Activated CD4-positive, alpha-beta T cell treated with anti-CD3 and anti-CD28 coated beads, Interleukin-2, amount 10 ng/mL, durations not matched to agents 7 days and 5 days (primary cell): ENCODE measurements around the gene DIAPH2. TPM values are rescaled to one million over a fixed set of nuclear protein-coding genes. Genes with fewer than 3 reads are reported as not detected.
"Not testable (repeated sequence)": the region's sequence is repeated elsewhere in the genome, so short reads cannot be mapped to it uniquely, and the experiment has no call there.

Source experiments
- CTCF ChIA-PET: fragments of 350-600 bp; sonication (Branson Sonifier 250); formaldehyde crosslinking; loops from one replicate; lab custom pipeline; 2021; ENCODE audit warnings: antibody characterized with exemption; lab: Charles Lee
- POLR2A ChIA-PET: fragments of 350-600 bp; sonication (Branson Sonifier 250); formaldehyde crosslinking; loops from one replicate; lab custom pipeline; 2021; ENCODE audit warnings: antibody characterized with exemption; lab: Charles Lee
- DNase-seq: peaks from one replicate; pipeline ENCODE4 v3.0.0-alpha.2; 2020
- H3K27ac Mint-ChIP-seq: one replicate; pipeline ENCODE4 v1.8.0; 2021; ENCODE audit warnings: mild to moderate bottlenecking, moderate library complexity, mixed read lengths
- H3K27me3 Mint-ChIP-seq: one replicate; pipeline ENCODE4 v1.8.0; 2021; ENCODE audit warnings: mixed read lengths
- H3K36me3 Mint-ChIP-seq: one replicate; pipeline ENCODE4 v1.8.0; 2021; ENCODE audit warnings: low read depth, mixed read lengths
- H3K4me1 Mint-ChIP-seq: one replicate; pipeline ENCODE4 v1.8.0; 2021; ENCODE audit warnings: mixed read lengths
- H3K4me3 Mint-ChIP-seq: one replicate; pipeline ENCODE4 v1.8.0; 2021; ENCODE audit warnings: mild to moderate bottlenecking, moderate library complexity, mixed read lengths
- H3K9me3 Mint-ChIP-seq: one replicate; pipeline ENCODE4 v1.8.0; 2021; ENCODE audit warnings: mixed read lengths
- total RNA-seq, 2 experiments: library from RNA; stranded (reverse); gene quantifications; one replicate each; pipeline ENCODE4 v1.2.3, GENCODE V29; 2021

The DIAPH2 gene
- total RNA-seq, 2 experiments from 2014 or later = 15.4 to 18.3 TPM

DNA sequence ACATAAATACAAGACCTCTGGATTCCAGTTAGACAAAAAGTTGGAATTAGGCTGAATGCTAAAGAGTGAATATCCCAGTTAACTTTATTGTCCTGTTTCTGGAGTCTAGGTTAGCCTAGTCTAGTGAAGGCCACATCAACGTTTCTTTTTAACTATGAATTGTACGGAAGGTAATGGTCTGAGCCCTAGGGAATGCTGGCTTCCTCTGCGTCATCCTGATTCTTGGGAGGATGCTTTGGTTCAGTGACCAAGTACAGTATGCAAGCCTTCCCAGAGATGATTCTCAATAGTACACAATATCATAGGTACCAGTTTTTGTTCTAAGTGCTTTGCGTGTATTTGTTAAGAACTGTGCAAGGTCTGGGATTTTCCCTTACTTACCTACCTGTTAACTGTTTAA is 11.8 kb downstream of the DIAPH2 start:
- Mint-ChIP-seq H3K27ac (no peak overlapping the region), H3K27me3 (no peaks in the 10 kb centered on the region), H3K4me1 (peaks cover 3% of the 10 kb centered on the region), H3K9me3 (no peaks in the 10 kb centered on the region), H3K4me3 (no peak overlapping the region), H3K36me3 (peaks cover 14% of the 10 kb centered on the region)
- ChIA-PET CTCF (interaction anchor here (0.9 to 1.2 kb wide), 2 partner anchors 11 to 12 kb away, joined by 3 to 4 read pairs; partner anchors contain the start of gene DIAPH2), POLR2A (no interaction called here)
- DNase-seq = no peak

DNA sequence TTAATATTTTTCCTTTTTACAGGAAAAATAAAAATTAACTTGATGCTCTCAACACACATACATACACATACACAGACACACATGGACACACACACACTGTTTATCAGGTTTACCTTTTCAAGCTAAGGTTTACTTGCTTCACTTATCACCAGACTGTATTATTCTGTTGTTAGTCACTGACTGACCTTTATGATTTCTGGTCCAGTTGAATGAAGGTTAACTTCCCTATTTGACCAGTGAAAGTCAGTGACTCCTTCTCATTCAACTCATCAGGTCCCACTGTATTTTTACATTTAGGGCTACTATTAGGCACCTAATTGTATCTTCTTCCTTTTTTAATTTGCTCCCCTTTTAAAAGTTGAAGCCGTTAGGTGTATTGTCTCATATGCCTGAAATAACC is 16.0 kb downstream of the DIAPH2 start:
- ChIA-PET CTCF (interaction anchor here (0.5 kb wide), 1 partner anchor 38 kb away, joined by 4 read pairs; no protein-coding TSS in a partner anchor), POLR2A (no interaction called here)
- no peak overlapping the region for H3K27ac Mint-ChIP-seq
- no peaks in the 10 kb centered on the region for H3K9me3 Mint-ChIP-seq
- no peak overlapping the region for H3K4me3 Mint-ChIP-seq
- H3K36me3 Mint-ChIP-seq = peaks cover 12% of the 10 kb centered on the region
- no peak for DNase-seq
- peaks cover 3% of the 10 kb centered on the region for H3K4me1 Mint-ChIP-seq
- H3K27me3 Mint-ChIP-seq = no peaks in the 10 kb centered on the region

DNA sequence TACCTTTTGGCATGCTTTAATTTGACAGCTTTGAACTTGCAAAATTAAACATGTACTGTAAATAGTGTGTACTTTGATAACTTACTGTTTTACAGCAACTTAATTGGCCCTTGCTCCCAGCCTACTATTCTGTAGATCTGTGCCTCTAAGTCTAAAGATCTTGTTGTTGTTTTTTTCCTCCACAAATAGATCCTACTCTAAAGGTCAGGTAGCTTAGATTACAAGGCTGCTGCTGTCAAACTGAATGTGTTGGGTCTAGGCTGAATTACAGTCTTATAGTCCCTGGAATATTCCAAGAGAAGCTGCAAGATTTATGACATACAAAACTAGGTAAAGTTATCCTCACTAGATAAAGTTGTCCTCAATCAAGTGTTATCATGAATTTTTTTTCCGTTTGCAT is 18.7 kb downstream of the DIAPH2 start:
- no peak for DNase-seq
- Mint-ChIP-seq H3K4me3 (no peak overlapping the region), H3K4me1 (peaks cover 3% of the 10 kb centered on the region), H3K36me3 (peaks cover 7% of the 10 kb centered on the region), H3K27ac (no peak overlapping the region), H3K27me3 (no peaks in the 10 kb centered on the region), H3K9me3 (peaks cover 5% of the 10 kb centered on the region)
- POLR2A ChIA-PET = no interaction called here
- CTCF ChIA-PET = no interaction called here

DNA sequence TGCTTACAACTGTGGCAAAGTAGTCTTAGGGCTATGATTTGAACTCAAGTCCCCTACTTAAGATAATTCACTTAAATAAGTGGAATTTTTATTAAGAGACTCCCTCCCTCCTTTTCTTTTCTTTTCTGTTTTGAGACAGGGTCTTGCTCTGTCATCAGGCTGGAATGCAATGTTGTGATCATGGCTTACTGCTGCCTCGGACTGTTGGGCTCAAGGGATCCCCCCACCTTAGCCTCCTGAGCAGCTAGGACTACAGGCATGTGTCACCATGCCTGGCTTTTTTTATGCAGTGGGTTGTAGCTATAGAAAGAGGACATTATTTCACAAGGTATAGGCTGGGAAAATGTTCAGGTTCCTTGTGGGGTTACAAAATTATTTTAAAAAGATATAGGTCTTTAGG is 19.2 kb downstream of the DIAPH2 start:
- H3K36me3 Mint-ChIP-seq = peaks cover 7% of the 10 kb centered on the region
- CTCF ChIA-PET = no interaction called here
- POLR2A ChIA-PET = no interaction called here
- no peak overlapping the region for H3K27ac Mint-ChIP-seq
- H3K27me3 Mint-ChIP-seq = no peaks in the 10 kb centered on the region
- DNase-seq = no peak
- peaks cover 3% of the 10 kb centered on the region for H3K4me1 Mint-ChIP-seq
- H3K9me3 Mint-ChIP-seq = peaks cover 5% of the 10 kb centered on the region
- H3K4me3 Mint-ChIP-seq = no peak overlapping the region

DNA sequence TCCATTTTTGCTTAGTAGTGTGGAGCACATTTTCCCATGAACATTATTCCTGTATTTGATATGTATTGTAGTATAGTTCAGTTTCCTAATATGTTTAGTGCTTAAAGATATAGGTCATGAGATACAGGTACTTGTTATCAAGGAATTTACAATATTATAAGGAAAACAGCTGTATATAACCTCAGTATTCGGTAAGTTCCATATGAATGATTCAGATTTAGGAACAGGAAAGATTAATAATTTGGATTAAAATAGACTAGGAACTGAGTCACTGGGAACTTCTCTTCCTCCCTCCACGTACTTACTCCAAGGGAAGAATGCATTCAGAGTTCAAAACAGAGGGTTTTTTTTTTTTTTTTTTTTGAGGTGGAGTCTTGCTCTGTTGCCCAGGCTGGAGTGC is 20.0 kb downstream of the DIAPH2 start:
- Mint-ChIP-seq H3K9me3 (peaks cover 5% of the 10 kb centered on the region), H3K4me1 (peaks cover 3% of the 10 kb centered on the region), H3K27ac (no peak overlapping the region), H3K4me3 (no peak overlapping the region), H3K27me3 (no peaks in the 10 kb centered on the region), H3K36me3 (peaks cover 7% of the 10 kb centered on the region)
- ChIA-PET POLR2A (no interaction called here), CTCF (interaction anchor here (1.0 to 1.1 kb wide), 2 partner anchors 25 to 98 kb away, joined by 3 to 4 read pairs; no protein-coding TSS in a partner anchor)
- no peak for DNase-seq

DNA sequence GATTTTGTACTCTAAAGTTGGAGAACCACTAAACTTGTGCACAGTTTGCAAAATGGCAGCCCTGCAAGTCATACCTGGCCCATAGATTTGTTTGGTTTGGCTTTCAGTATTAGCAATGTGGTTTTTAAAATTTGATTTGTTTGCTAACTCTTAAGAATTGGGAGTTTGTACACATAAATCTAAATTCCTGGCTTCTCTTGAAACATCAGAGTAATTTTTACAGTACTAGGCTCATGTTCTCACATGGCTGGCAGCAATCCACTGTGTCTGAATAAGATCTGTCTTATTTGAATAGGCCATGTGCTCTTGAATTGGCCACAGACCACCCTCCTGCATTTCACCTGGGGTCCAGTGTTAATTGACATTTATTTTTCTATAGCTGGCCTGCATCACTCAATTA is 21.3 kb downstream of the DIAPH2 start:
- ChIA-PET CTCF (no interaction called here), POLR2A (no interaction called here)
- H3K9me3 Mint-ChIP-seq = peaks cover 5% of the 10 kb centered on the region
- peaks cover 2% of the 10 kb centered on the region for H3K36me3 Mint-ChIP-seq
- H3K27me3 Mint-ChIP-seq = no peaks in the 10 kb centered on the region
- H3K27ac Mint-ChIP-seq = no peak overlapping the region
- H3K4me1 Mint-ChIP-seq = no peaks in the 10 kb centered on the region
- no peak overlapping the region for H3K4me3 Mint-ChIP-seq
- no peak for DNase-seq

DNA sequence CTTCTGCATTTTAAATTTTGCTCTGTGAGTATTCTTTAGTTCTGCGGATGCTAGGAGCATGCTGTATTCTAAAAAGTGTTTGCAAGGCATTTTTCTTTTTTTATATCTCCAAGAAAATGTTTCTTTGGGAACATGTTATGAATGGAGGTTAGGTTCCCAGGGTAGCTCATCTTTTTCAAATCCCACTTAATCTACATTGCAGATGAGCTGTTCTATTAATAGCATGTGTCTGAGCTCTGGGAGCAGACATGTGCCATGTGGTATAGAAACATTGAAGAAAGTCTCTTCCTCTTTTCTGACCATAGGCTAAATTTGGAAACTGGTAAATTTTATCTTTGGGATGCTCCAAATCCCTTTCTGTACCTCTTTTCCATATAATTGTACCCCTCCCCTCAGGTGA is 23.2 kb downstream of the DIAPH2 start:
- ChIA-PET POLR2A (no interaction called here), CTCF (no interaction called here)
- Mint-ChIP-seq H3K4me1 (no peaks in the 10 kb centered on the region), H3K27ac (no peak overlapping the region), H3K36me3 (peaks cover 2% of the 10 kb centered on the region), H3K9me3 (peaks cover 5% of the 10 kb centered on the region), H3K27me3 (no peaks in the 10 kb centered on the region), H3K4me3 (no peak overlapping the region)
- DNase-seq = no peak

DNA sequence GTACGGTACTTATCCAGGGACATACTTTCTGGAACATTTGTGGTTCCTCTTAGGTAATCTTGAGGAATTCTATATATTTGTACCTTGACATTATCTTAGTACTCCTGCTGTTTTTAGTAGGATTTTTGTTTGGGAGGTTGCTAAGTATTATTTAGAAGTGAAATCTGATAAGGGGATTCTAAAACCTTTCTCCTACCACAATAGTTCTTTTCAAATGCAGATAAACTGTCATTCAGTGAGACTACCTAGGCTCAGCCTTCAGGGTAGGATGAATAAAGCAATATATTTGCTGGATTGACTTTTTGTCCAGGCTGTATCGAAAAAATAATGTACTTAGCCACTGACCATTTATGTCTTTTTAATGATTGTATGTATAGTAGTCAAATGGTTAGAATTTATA is 25.4 kb downstream of the DIAPH2 start:
- no peaks in the 10 kb centered on the region for H3K27me3 Mint-ChIP-seq
- H3K4me1 Mint-ChIP-seq = no peaks in the 10 kb centered on the region
- no peaks in the 10 kb centered on the region for H3K36me3 Mint-ChIP-seq
- ChIA-PET POLR2A (interaction anchor here (0.5 kb wide), 1 partner anchor 22 kb away, joined by 5 read pairs; no protein-coding TSS in a partner anchor), CTCF (no interaction called here)
- H3K9me3 Mint-ChIP-seq = peaks cover 5% of the 10 kb centered on the region
- H3K27ac Mint-ChIP-seq = no peak overlapping the region
- no peak overlapping the region for H3K4me3 Mint-ChIP-seq
- no peak for DNase-seq

DNA sequence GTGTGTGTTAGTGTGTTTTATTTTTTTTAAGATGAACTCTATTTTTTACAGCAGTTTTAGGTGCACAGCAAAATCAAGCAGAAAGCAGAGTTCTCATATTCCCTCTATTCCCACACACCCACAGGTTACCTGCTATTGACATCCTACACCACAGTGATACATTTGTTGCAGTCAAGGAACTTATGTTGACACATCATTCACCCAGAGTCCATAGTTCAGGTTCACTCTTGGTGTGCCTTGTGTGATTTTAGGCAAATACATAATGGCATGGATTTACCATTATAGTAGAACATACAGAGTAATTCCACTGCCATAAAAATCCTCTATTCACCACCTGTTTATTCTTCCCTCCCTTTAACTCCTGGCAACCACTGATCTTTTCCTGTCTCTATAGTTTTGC is 28.7 kb downstream of the DIAPH2 start:
- Mint-ChIP-seq H3K9me3 (no peaks in the 10 kb centered on the region), H3K4me3 (no peak overlapping the region), H3K4me1 (no peaks in the 10 kb centered on the region), H3K36me3 (peaks cover 2% of the 10 kb centered on the region), H3K27ac (no peak overlapping the region), H3K27me3 (no peaks in the 10 kb centered on the region)
- DNase-seq = no peak
- POLR2A ChIA-PET = no interaction called here
- CTCF ChIA-PET = interaction anchor here (0.6 to 1.4 kb wide), 2 partner anchors 22 to 829 kb away, joined by 3 to 4 read pairs; no protein-coding TSS in a partner anchor

DNA sequence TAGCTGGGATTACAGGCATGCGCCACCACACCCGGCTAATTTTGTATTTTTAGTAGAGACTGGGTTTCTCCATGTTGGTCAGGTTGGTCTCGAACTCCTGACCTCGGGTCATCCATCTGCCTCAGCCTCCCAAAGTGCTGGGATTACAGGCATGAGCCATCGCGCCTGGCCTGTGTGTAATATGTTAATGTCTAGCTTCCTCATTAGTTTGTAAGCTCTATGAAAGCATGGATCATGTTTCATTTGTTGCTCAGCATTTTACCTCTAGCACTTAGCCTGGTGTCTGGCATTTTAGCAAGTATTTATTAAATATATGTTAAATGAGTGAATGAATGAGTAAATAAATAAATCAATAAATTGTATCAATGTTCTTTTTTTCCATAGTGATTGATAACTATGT is 29.8 kb downstream of the DIAPH2 start:
- H3K9me3 Mint-ChIP-seq, POLR2A ChIA-PET, H3K27me3 Mint-ChIP-seq, H3K27ac Mint-ChIP-seq, DNase-seq, H3K4me3 Mint-ChIP-seq, H3K4me1 Mint-ChIP-seq, H3K36me3 Mint-ChIP-seq: not testable (repeated sequence)
- CTCF ChIA-PET = interaction anchor here (1.4 kb wide), 1 partner anchor 23 kb away, joined by 3 read pairs; no protein-coding TSS in a partner anchor

DNA sequence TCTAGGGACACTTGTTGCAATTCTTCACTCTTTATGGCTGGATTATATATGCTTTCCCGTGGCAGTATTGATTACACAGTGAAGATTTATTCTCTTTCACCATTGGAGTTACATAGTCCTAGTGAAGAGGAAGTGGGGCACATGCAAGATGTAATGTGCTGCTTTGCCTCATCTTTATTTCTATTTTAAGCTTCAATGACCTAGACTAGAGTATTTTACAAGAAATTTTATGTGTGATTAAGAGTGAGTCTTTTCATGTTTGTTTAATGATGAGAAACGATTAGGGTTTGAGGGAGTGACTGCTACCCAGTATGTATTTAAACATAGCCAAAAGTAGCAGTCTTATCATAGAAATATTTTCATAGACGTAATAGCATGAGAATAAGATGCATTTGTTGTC is 30.8 kb downstream of the DIAPH2 start:
- Mint-ChIP-seq H3K27me3 (no peaks in the 10 kb centered on the region), H3K4me3 (no peak overlapping the region), H3K36me3 (peaks cover 7% of the 10 kb centered on the region), H3K9me3 (peaks cover 6% of the 10 kb centered on the region), H3K27ac (no peak overlapping the region), H3K4me1 (no peaks in the 10 kb centered on the region)
- ChIA-PET POLR2A (no interaction called here), CTCF (no interaction called here)
- DNase-seq = no peak

DNA sequence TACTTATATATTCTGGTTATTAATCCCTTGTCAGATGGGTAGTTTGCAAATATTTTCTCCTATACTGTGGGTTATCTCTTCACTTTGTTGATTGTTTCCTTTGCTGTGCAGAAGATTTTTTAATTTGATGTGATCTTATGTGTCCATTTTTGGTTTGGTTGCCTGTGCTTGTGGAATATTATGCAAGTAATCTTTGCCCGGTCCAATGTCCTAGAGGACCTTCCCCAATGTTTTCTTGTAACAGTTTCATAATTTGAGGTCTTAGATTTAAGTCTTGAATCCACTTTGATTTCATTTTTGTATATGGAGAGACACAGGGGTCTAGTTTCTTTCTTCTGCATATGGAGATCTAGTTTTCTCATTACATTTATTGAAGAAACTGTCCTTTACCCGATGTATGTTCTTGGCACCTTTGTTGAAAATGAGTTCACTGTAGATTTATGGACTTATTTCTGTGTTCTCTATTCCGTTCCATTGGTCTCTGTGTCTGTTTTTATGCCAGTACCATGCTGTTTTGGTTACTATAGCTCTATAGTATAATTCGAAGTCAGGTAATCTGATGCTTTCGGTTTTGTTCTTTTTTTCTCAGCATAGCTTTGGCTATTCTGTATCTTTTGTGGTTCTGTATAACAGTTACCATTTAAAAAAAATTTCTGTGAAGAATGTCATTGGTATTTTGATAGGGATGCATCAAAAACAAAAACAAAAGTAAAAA is 34.7 kb downstream of the DIAPH2 start:
- H3K27ac Mint-ChIP-seq = no peak overlapping the region
- no peaks in the 10 kb centered on the region for H3K4me1 Mint-ChIP-seq
- H3K4me3 Mint-ChIP-seq = no peak overlapping the region
- peaks cover 6% of the 10 kb centered on the region for H3K9me3 Mint-ChIP-seq
- H3K27me3 Mint-ChIP-seq = no peaks in the 10 kb centered on the region
- DNase-seq = no peak
- ChIA-PET CTCF (interaction anchor here (1.2 kb wide), 1 partner anchor 10 kb away, joined by 3 read pairs; no protein-coding TSS in a partner anchor), POLR2A (no interaction called here)
- peaks cover 7% of the 10 kb centered on the region for H3K36me3 Mint-ChIP-seq

DNA sequence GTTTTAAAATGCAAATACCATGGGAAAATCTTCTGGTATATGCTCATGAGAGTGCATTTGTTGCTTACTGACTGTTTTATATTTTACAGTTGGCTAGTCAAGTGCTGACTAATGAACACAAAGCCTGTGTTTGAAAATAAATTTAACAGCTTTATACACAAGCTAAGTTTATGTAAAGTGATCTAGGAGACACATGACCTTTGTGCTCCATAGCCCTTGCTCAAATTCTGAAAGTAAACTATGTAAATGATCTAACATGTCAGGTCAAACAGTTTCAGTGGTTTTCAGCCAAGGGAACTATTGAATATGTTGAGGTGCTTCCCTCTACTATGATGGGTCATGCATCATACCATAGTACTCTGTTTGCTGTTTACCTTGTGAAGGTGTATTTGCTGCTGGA is 36.7 kb downstream of the DIAPH2 start:
- ChIA-PET CTCF (no interaction called here), POLR2A (no interaction called here)
- H3K9me3 Mint-ChIP-seq = peaks cover 6% of the 10 kb centered on the region

More for the DNA sequence above, 36.7 kb downstream of the DIAPH2 start:
- Mint-ChIP-seq H3K36me3 (peaks cover 7% of the 10 kb centered on the region), H3K27me3 (no peaks in the 10 kb centered on the region), H3K4me1 (no peaks in the 10 kb centered on the region), H3K27ac (no peak overlapping the region), H3K4me3 (no peak overlapping the region)
- no peak for DNase-seq
